Measurements from ENCODE around the gene C10orf67. TPM values are rescaled to one million over a fixed set of nuclear protein-coding genes. Genes with fewer than 3 reads are reported as not detected.
"Not testable (repeated sequence)": the region's sequence is repeated elsewhere in the genome, so short reads cannot be mapped to it uniquely, and the experiment has no call there.

The C10orf67 gene
- not detected for total RNA-seq
- polyA plus RNA-seq, result 0.26 TPM

DNA sequence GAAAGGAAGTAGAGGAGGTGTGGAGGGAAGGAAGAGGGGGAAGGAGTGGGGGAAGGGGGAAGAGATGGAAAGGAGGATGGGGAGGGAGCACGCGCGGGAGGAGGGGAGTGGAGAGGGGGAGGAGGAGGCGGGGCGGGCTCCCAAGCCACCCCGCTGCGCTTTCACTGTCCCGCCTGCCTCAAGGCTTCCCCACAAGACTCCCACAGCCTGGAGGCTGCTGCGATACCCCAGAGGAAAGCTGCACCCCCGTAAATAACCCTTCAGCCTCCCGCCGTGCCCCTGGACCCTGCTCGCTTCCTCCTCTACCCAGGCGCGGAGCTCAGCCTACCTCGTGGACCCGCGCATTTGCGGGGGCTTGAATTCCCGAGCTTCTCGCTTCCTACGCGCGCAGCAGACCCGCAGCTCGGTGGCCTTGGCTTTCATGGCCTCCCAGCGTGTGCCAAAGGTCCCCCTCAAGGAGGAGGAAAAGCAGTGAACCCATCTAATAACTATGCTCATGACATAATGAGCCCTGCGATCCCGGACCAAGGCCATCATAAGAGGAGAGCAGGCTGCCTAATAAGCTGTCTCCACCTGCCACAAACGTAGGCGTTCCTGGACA lies at the start of gene C10orf67:
TSS of gene C10orf67 (minus strand) at position 557 of the 601 bp plus-strand sequence. CDS start at position 534, 23 bp downstream.
- no peak within 1 kb of the TSS for H3K27ac ChIP-seq (ENCODE audit: low read depth, low read length)
- POLR2A ChIA-PET, result no interaction called here
- Mint-ChIP-seq H3K4me3 (peak within 1 kb of the TSS; percentile 82 to 92 (median 87)), H3K9me3 (no peaks in the 10 kb centered on the region), H3K27me3 (peaks cover 12 to 31% of the 10 kb centered on the region in 2 donors), H3K27ac (peak within 1 kb of the TSS in 6 of 8 donors; percentile 15 to 93 (median 40)), H3K4me1 (peaks cover 19 to 32% (median 30%) of the 10 kb centered on the region in 3 donors), H3K36me3 (no peaks in the 10 kb centered on the region)
- H3K36me3 ChIP-seq (ENCODE audit: insufficient read depth, low read length), result no peaks in the 10 kb centered on the region
- peak within 1 kb of the TSS; percentile 67 for H3K4me3 ChIP-seq (ENCODE audit: low read length)
- H3K4me1 ChIP-seq (ENCODE audit: insufficient read depth, low read length), result peaks cover 11% of the 10 kb centered on the region
- CTCF ChIA-PET, result interaction anchor here (1.1 kb wide), 1 partner anchor 11 kb away, joined by 3 read pairs; no protein-coding TSS in a partner anchor
- H3K9me3 ChIP-seq (ENCODE audit: low read length), result no peaks in the 10 kb centered on the region
- no peaks in the 10 kb centered on the region for H3K27me3 ChIP-seq (ENCODE audit: insufficient read depth, low read length, poor library complexity, severe bottlenecking)
- DNase-seq, result peak in 2 of 5 donors; percentile 2 to 20

DNA sequence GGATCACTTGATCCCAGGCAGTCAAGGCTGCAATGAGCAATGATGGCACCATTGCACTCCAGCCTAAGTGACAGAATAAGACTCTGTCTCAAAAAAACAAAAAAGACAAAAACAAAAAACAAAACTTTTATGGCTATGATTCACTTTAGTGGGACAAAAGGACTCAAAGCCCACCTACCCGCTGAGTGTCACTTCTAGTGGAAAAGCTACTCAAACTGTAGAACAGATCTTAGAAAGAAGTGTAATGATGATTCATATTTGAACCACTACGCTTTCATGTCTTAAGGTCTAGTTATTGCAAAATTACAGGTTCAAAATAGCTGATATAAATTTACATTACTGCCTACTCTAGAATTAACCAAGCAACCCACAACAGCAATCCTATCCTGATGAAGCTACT lies 47.2 kb upstream of the C10orf67 start:
- Histone ChIP-seq H3K36me3 (ENCODE audit: insufficient read depth, low read length) (no peaks in the 10 kb centered on the region), H3K9me3 (ENCODE audit: low read length) (no peaks in the 10 kb centered on the region), H3K27ac (ENCODE audit: low read depth, low read length) (no peak overlapping the region), H3K4me1 (ENCODE audit: insufficient read depth, low read length) (no peaks in the 10 kb centered on the region), H3K27me3 (ENCODE audit: insufficient read depth, low read length, poor library complexity, severe bottlenecking) (no peaks in the 10 kb centered on the region), H3K4me3 (ENCODE audit: low read length) (no peak overlapping the region)
- Mint-ChIP-seq H3K36me3 (peaks cover 0 to 7% (median 0%) of the 10 kb centered on the region in 3 donors), H3K27me3 (peaks cover 5 to 11% of the 10 kb centered on the region in 2 donors), H3K9me3 (peaks cover 0 to 4% (median 0%) of the 10 kb centered on the region in 5 donors), H3K27ac (no peak overlapping the region), H3K4me3 (no peak overlapping the region), H3K4me1 (no peaks in the 10 kb centered on the region)
- ChIA-PET CTCF (no interaction called here), POLR2A (no interaction called here)
- DNase-seq, result no peak

DNA sequence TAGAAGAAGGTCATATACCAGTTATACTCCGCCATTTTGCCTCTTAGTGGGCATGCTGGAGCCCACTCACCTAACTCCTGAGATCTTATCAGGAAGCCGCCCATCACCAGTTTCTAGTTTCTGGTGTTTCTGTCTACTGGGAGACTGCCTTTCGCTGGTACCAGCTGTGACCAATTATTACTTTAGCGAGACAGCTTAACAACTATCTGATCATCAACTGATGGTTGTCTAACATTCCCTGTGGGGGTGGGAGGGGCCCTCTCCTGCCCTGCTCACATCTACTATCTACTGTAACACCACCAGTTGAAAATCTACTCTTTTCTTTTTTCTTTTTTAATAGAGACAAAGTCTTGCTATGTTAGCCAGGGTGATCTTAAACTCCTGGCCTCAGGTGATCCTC lies 46.2 kb upstream of the C10orf67 start:
- Mint-ChIP-seq H3K4me1 (no peaks in the 10 kb centered on the region), H3K27ac (no peak overlapping the region), H3K4me3 (no peak overlapping the region), H3K36me3 (peaks cover 0 to 7% (median 0%) of the 10 kb centered on the region in 3 donors), H3K27me3 (peaks cover 4 to 11% of the 10 kb centered on the region in 2 donors), H3K9me3 (peaks cover 0 to 4% (median 0%) of the 10 kb centered on the region in 5 donors)
- Histone ChIP-seq H3K9me3 (ENCODE audit: low read length) (no peaks in the 10 kb centered on the region), H3K27ac (ENCODE audit: low read depth, low read length) (no peak overlapping the region), H3K27me3 (ENCODE audit: insufficient read depth, low read length, poor library complexity, severe bottlenecking) (no peaks in the 10 kb centered on the region), H3K36me3 (ENCODE audit: insufficient read depth, low read length) (no peaks in the 10 kb centered on the region), H3K4me3 (ENCODE audit: low read length) (no peak overlapping the region), H3K4me1 (ENCODE audit: insufficient read depth, low read length) (no peaks in the 10 kb centered on the region)
- ChIA-PET CTCF (no interaction called here), POLR2A (no interaction called here)
- DNase-seq, result no peak

DNA sequence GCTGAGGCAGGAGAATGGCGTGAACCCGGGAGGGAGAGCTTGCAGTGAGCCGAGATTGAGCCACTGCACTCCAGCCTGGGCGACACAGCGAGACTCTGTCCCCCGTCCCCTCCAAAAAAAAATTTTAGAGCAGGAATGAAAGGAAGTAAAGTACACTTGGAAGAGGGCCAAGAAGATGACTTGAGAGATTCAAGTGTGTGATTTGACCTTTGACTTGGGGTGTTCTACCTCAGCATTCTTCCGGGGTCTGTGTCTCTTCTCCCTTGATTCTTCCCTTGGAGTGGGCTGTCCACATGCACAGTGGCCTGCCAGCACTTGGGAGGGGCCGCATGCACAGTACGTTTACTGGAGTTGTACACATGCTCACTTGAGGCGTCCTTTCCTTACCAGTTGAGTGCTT lies 45.8 kb upstream of the C10orf67 start:
- H3K27ac Mint-ChIP-seq, CTCF ChIA-PET, H3K4me3 Mint-ChIP-seq: not testable (repeated sequence)

DNA sequence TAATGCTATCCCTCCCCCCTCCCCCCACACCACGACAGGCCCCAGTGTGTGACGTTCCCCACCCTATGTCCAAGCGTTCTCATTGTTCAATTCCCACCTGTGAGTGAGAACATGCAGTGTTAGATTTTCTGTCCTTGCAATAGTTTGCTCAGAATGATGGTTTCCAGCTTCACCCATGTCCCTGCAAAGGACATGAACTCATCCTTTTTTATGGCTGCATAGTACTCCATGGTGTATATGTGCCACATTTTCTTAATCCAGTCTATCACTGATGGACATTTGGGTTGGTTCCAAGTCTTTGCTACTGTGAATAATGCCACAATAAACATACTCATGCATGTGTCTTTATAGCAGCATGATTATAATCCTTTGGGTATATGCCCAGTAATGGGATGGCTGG lies 42.9 kb upstream of the C10orf67 start:
- H3K4me1 Mint-ChIP-seq; CTCF ChIA-PET; H3K27ac Mint-ChIP-seq; H3K4me3 ChIP-seq (ENCODE audit: low read length); H3K4me3 Mint-ChIP-seq; POLR2A ChIA-PET; H3K4me1 ChIP-seq (ENCODE audit: insufficient read depth, low read length); H3K27ac ChIP-seq (ENCODE audit: low read depth, low read length); H3K27me3 ChIP-seq (ENCODE audit: insufficient read depth, low read length, poor library complexity, severe bottlenecking); H3K36me3 ChIP-seq (ENCODE audit: insufficient read depth, low read length); H3K27me3 Mint-ChIP-seq; DNase-seq; H3K36me3 Mint-ChIP-seq; H3K9me3 ChIP-seq (ENCODE audit: low read length); H3K9me3 Mint-ChIP-seq: not testable (repeated sequence)

More for the DNA sequence above, 45.8 kb upstream of the C10orf67 start:
- H3K9me3 ChIP-seq (ENCODE audit: low read length); DNase-seq; H3K4me1 Mint-ChIP-seq; H3K4me3 ChIP-seq (ENCODE audit: low read length); H3K27me3 ChIP-seq (ENCODE audit: insufficient read depth, low read length, poor library complexity, severe bottlenecking); H3K36me3 Mint-ChIP-seq; H3K27ac ChIP-seq (ENCODE audit: low read depth, low read length); H3K9me3 Mint-ChIP-seq; H3K36me3 ChIP-seq (ENCODE audit: insufficient read depth, low read length); H3K4me1 ChIP-seq (ENCODE audit: insufficient read depth, low read length); POLR2A ChIA-PET: not testable (repeated sequence)
- peaks cover 4 to 11% of the 10 kb centered on the region in 2 donors for H3K27me3 Mint-ChIP-seq

DNA sequence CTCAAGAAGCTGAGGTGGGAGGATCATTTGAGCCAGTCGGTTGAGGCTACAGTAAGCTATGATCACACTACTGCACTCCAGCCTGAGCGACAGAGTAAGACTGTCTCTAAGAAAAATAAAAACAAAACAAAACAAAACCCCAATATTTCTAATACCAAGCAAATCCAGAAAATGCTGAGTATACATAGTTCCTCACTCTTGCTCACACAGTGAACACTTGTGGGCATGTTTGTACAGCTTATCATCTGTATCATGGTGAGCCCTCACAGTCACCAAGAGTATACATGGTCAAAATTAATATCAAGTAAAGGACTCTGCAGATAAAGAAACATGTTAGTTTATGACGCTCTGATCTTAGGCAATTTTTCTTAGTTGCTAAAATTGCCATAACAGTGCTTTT lies 41.5 kb upstream of the C10orf67 start:
- Mint-ChIP-seq H3K27ac (no peak overlapping the region), H3K36me3 (no peaks in the 10 kb centered on the region), H3K27me3 (peaks cover 2 to 9% of the 10 kb centered on the region in 2 donors), H3K9me3 (peaks cover 0 to 4% (median 0%) of the 10 kb centered on the region in 5 donors), H3K4me3 (no peak overlapping the region), H3K4me1 (no peaks in the 10 kb centered on the region)
- no peak for DNase-seq
- POLR2A ChIA-PET, result no interaction called here
- CTCF ChIA-PET, result no interaction called here
- Histone ChIP-seq H3K27me3 (ENCODE audit: insufficient read depth, low read length, poor library complexity, severe bottlenecking) (no peaks in the 10 kb centered on the region), H3K36me3 (ENCODE audit: insufficient read depth, low read length) (no peaks in the 10 kb centered on the region), H3K4me3 (ENCODE audit: low read length) (no peak overlapping the region), H3K9me3 (ENCODE audit: low read length) (no peaks in the 10 kb centered on the region), H3K27ac (ENCODE audit: low read depth, low read length) (no peak overlapping the region), H3K4me1 (ENCODE audit: insufficient read depth, low read length) (no peaks in the 10 kb centered on the region)

DNA sequence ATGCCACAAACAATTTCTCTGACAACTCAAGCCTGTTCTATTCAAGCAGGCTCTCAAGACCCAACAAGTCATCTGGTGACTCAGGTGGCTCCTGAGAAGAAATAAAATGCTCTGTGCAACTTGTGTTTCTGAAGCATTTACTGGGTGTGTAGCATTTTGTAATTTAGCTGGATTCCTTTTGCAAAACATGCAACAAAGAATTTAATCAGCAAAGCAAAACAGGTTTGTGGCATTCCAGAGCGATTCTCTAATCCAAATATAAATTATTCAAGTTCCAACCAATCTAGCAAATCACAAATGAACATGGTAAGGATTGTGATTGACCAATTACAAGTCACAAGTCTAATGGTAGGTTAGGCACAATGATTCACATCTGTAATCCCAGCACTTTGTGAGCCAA lies 39.8 kb upstream of the C10orf67 start:
- H3K27ac ChIP-seq (ENCODE audit: low read depth, low read length), result no peak overlapping the region
- Mint-ChIP-seq H3K9me3 (no peaks in the 10 kb centered on the region), H3K27ac (no peak overlapping the region), H3K36me3 (no peaks in the 10 kb centered on the region), H3K4me3 (no peak overlapping the region), H3K4me1 (no peaks in the 10 kb centered on the region), H3K27me3 (peaks cover 2 to 4% of the 10 kb centered on the region in 2 donors)
- CTCF ChIA-PET, result no interaction called here
- no peak overlapping the region for H3K4me3 ChIP-seq (ENCODE audit: low read length)
- DNase-seq, result no peak
- POLR2A ChIA-PET, result no interaction called here
- H3K9me3 ChIP-seq (ENCODE audit: low read length), result no peaks in the 10 kb centered on the region
- H3K4me1 ChIP-seq (ENCODE audit: insufficient read depth, low read length), result no peaks in the 10 kb centered on the region
- no peaks in the 10 kb centered on the region for H3K36me3 ChIP-seq (ENCODE audit: insufficient read depth, low read length)
- H3K27me3 ChIP-seq (ENCODE audit: insufficient read depth, low read length, poor library complexity, severe bottlenecking), result no peaks in the 10 kb centered on the region

DNA sequence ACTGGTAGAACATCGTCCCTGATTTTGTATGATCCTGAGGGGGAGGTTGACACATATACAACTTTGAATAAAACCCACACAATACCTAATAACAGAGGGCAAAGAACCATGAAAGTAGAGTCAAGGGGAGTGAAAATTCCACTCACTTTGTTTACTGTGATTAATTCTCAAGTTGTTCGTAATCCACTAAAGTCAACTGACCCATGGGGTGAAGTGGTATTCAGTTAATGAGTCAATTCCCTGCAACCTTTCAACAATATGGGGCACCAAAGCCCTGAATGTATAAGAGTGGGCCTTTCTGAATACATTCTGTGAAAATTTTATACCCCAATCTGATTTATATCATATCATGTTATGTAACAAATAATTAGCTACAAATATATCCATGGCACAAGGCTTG lies 39.0 kb upstream of the C10orf67 start:
- ChIA-PET POLR2A (no interaction called here), CTCF (no interaction called here)
- Mint-ChIP-seq H3K4me3 (no peak overlapping the region), H3K27ac (no peak overlapping the region), H3K27me3 (peaks cover 2 to 4% of the 10 kb centered on the region in 2 donors), H3K4me1 (no peaks in the 10 kb centered on the region), H3K36me3 (no peaks in the 10 kb centered on the region), H3K9me3 (no peaks in the 10 kb centered on the region)
- Histone ChIP-seq H3K27me3 (ENCODE audit: insufficient read depth, low read length, poor library complexity, severe bottlenecking) (no peaks in the 10 kb centered on the region), H3K36me3 (ENCODE audit: insufficient read depth, low read length) (no peaks in the 10 kb centered on the region), H3K4me3 (ENCODE audit: low read length) (no peak overlapping the region), H3K27ac (ENCODE audit: low read depth, low read length) (no peak overlapping the region), H3K4me1 (ENCODE audit: insufficient read depth, low read length) (no peaks in the 10 kb centered on the region), H3K9me3 (ENCODE audit: low read length) (no peaks in the 10 kb centered on the region)
- no peak for DNase-seq

Measured in CD8-positive, alpha-beta memory T cell (primary cell).